ENCODE results near the gene PNPLA7. TPM values are rescaled to one million over a fixed set of nuclear protein-coding genes. Genes with fewer than 3 reads are reported as not detected.

Gene PNPLA7
- total and polyA plus RNA-seq, 7 donors, result 1.8 to 12.2 (median 8.2) TPM

DNA sequence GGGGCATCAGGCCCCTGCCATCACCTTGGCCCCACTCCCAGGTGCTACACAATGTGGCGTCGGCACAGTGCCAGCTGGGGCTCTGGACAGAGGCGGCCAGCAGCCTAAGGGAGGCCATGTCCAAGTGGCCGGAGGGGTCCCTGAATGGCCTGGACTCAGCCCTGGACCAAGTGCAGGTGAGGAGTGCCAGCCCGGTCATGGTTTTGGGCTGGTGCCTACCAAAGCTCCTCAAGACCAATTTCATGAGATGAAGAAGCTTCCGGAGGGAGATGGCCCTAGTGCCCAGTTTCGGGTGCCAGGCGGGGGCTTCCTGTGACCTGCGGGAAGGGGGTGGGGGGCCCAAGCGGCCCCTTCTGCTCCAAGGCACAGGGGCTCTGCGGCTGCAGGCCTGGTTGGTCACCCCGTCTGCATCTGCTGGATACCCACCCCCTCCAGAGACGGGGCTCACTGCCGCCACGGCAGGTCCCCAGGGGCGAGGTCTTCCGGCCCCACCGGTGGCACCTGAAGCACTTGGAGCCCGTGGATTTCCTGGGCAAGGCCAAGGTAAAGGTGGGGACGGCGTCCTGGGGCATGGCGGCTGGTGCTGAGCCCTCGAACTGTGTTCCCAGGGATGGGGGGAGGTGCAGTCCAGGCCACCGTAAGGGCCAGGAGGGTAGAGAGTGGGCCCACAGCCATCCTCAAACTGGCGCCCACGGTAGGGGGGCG is 121.2 kb downstream of the PNPLA7 start:
- intact Hi-C loops (cut with DNase I), result no loop called here
- DNase-seq, result no peak
- H3K4me3 ChIP-seq, result no peak overlapping the region
- H3K9me3 ChIP-seq, result no peaks in the 10 kb centered on the region
- peaks cover 0 to 20% (median 13%) of the 10 kb centered on the region in 4 donors for H3K4me1 ChIP-seq
- TF ChIP-seq EP300 (IDR thresholded peaks at IDR 0.05), result no peak
- TF ChIP-seq, protein P1, sequence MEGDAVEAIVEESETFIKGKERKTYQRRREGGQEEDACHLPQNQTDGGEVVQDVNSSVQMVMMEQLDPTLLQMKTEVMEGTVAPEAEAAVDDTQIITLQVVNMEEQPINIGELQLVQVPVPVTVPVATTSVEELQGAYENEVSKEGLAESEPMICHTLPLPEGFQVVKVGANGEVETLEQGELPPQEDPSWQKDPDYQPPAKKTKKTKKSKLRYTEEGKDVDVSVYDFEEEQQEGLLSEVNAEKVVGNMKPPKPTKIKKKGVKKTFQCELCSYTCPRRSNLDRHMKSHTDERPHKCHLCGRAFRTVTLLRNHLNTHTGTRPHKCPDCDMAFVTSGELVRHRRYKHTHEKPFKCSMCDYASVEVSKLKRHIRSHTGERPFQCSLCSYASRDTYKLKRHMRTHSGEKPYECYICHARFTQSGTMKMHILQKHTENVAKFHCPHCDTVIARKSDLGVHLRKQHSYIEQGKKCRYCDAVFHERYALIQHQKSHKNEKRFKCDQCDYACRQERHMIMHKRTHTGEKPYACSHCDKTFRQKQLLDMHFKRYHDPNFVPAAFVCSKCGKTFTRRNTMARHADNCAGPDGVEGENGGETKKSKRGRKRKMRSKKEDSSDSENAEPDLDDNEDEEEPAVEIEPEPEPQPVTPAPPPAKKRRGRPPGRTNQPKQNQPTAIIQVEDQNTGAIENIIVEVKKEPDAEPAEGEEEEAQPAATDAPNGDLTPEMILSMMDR (IDR thresholded peaks at IDR 0.05), result no peak
- no peak for TF ChIP-seq POLR2A (IDR thresholded peaks at IDR 0.05)
- TF ChIP-seq POLR2AphosphoS5 (IDR thresholded peaks at IDR 0.05), result no peak
- H3K27me3 ChIP-seq, result peaks cover 0 to 16% (median 7%) of the 10 kb centered on the region in 3 donors
- no peak overlapping the region for H3K27ac ChIP-seq
- 74 to 76% methylated on average over 27 of the region's 27 CpGs for WGBS, 2 donors
- H3K36me3 ChIP-seq, result no peaks in the 10 kb centered on the region

DNA sequence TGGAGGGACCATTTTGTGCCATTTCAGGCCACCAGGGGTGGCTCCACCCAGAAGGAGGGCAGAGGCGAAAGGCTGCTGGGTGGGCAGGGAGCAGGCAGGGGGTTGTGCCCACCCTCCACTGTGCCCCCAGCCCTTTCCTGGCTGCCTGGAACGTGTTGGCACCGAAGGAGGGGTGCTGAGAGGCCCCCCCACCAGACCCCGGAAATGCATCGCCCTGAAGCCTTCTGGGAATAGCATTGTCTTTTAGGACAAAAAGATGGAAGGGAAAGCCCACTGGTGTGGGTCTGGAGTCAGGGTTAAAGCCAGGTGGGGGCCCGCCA is 121.9 kb downstream of the PNPLA7 start:
- Histone ChIP-seq H3K4me1 (peaks cover 0 to 27% (median 19%) of the 10 kb centered on the region in 4 donors), H3K9me3 (no peaks in the 10 kb centered on the region), H3K27ac (no peak overlapping the region), H3K27me3 (peaks cover 0 to 16% (median 7%) of the 10 kb centered on the region in 3 donors), H3K36me3 (no peaks in the 10 kb centered on the region), H3K4me3 (no peak overlapping the region)
- 74 to 84% methylated on average over 6 of the region's 6 CpGs for WGBS, 2 donors
- DNase-seq, result no peak
- TF ChIP-seq, protein P1 (IDR thresholded peaks at IDR 0.05), result no peak
- TF ChIP-seq POLR2A (IDR thresholded peaks at IDR 0.05) (no peak), POLR2AphosphoS5 (IDR thresholded peaks at IDR 0.05) (no peak), EP300 (IDR thresholded peaks at IDR 0.05) (no peak)
- intact Hi-C loops (cut with DNase I), result no loop called here

DNA sequence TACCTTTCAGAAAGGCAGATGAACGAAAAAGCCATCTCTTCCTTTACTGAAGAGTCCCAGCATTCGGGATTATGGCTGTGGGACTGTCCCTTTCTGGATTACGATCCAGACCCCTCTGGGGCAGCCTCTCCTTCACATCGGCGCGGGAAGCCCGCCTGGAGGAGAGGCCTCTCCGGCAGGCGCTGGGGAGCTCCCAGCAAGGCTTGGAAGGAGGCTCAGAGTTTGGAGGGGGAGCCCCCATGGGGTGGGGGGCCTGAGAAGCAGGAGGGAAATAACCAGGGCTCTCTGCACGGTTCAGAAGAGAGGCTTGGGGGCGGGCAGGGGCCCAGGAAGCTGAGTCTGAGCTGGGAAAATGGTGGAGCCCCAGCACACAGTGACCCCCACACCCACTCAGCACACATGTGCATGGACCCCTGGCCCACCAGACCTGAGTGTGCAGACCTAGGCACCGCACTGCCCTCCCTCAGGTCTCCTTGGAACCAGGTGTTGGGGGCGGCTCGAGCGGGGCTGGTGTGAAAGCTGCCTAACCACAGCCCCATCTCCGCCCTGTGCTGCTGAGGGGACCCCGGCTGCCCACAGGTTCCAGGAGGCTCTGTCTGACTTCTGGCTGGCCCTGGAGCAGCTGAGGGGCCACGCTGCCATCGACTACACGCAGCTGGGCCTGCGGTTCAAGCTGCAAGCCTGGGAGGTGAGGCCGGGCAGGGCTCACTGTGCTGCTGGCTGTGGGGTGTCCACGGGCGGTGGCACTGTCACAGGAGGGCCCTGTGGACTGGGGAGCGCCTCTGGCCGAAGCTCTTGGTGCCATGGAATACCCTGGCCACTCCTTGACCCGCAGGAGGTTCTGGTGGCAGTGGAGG is 122.5 kb downstream of the PNPLA7 start:
- DNase-seq, result no peak
- WGBS, 2 donors, result 82 to 87% methylated on average over 27 of the region's 27 CpGs

DNA sequence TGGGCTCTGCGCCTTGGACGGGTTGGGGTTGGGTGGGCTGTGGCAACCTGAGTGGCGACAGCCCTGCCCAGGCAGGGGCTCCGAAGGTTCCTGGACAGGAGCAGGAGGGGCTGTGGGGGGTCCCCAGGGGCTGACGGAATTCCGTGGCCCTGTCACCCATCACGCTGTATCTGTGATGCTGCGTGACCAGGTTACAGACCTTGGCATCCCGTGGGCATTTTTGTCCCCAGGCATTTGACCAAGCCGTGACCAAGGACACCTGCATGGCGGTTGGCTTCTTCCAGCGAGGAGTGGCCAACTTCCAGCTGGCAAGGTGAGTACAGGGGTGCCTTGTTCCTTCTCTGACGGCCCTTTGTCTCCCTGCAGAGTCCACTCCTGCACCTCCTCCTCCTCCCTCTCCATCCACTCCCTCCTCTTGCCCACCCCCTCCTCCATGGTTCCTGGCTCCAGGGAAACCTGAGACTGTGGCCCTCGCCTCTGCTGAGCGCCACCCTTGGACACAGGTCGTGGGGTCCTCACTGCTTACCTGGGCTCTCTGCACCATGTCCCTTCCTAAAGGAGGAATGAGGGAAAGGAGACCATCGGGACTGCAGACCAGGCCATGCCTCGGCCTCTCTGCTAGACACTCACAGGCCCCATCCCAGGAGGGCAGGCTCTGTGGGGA is 124.1 kb downstream of the PNPLA7 start:
- peaks cover 0 to 39% (median 29%) of the 10 kb centered on the region in 4 donors for H3K4me1 ChIP-seq
- no peak for DNase-seq

More for the DNA sequence above, 122.5 kb downstream of the PNPLA7 start:
- no peaks in the 10 kb centered on the region for H3K9me3 ChIP-seq
- no peaks in the 10 kb centered on the region for H3K36me3 ChIP-seq
- peaks cover 0 to 16% (median 7%) of the 10 kb centered on the region in 3 donors for H3K27me3 ChIP-seq
- no peak for TF ChIP-seq EP300 (IDR thresholded peaks at IDR 0.05)
- no peak for TF ChIP-seq POLR2AphosphoS5 (IDR thresholded peaks at IDR 0.05)
- no peak for TF ChIP-seq POLR2A (IDR thresholded peaks at IDR 0.05)
- TF ChIP-seq, protein P1 (IDR thresholded peaks at IDR 0.05), result no peak
- peaks cover 0 to 27% (median 19%) of the 10 kb centered on the region in 4 donors for H3K4me1 ChIP-seq
- intact Hi-C loops (cut with DNase I), result no loop called here
- no peak overlapping the region for H3K27ac ChIP-seq
- H3K4me3 ChIP-seq, result no peak overlapping the region

More for the DNA sequence above, 124.1 kb downstream of the PNPLA7 start:
- intact Hi-C loops (cut with DNase I), result no loop called here
- Histone ChIP-seq H3K27me3 (peaks cover 0 to 13% (median 7%) of the 10 kb centered on the region in 3 donors), H3K27ac (peak overlapping the region in 3 of 4 donors; percentile 73 to 77 (median 73)), H3K4me3 (no peak overlapping the region), H3K9me3 (no peaks in the 10 kb centered on the region), H3K36me3 (no peaks in the 10 kb centered on the region)
- TF ChIP-seq, protein P1 (IDR thresholded peaks at IDR 0.05), result no peak
- TF ChIP-seq POLR2AphosphoS5 (IDR thresholded peaks at IDR 0.05) (no peak), EP300 (IDR thresholded peaks at IDR 0.05) (no peak), POLR2A (IDR thresholded peaks at IDR 0.05) (no peak)
- 88 to 89% methylated on average over 18 of the region's 18 CpGs for WGBS, 2 donors
